Erythroblast (primary cell): Measurements from ENCODE around the gene GRM8.

Experiments used
- DNase-seq, 2 experiments: peaks; one replicate each; lab custom pipeline; 2025; lab: John Stamatoyannopoulos, UW
- GATA1 ChIP-seq: IDR thresholded peaks from 2 replicates; pipeline ENCODE4 v1.6.1; 2011; ENCODE audit warnings: low read depth, mild to moderate bottlenecking, control low read depth, low read length, moderate library complexity
- POLR2A ChIP-seq: IDR thresholded peaks from 2 replicates; pipeline ENCODE4 v1.6.1; 2011; ENCODE audit warnings: mild to moderate bottlenecking, low read length

The GRM8 gene

GRCh38 chr7:126657599-126658358 is 595.0 kb downstream of the GRM8 start:
- no peak for TF ChIP-seq POLR2A
- DNase-seq: no peak

DNA sequence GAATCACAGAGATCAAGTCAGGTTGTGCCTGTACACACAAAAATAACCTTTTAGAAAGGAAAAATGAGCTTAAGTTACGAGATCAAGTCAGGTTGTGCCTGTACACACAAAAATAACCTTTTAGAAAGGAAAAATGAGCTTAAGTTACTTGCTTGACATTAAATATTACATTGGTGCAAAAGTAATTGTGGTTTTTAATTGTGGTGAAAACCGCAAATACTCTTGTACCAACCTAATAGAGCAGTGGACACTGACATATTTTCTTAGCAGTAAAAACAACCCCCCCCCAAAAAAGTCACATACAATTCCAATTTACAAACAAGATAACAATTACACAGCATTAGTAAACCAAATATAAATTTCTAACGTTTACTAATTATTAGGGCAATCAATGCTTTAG is 595.6 kb downstream of the GRM8 start:
- DNase-seq: no peak
- TF ChIP-seq POLR2A: no peak
- no peak for TF ChIP-seq GATA1

DNA sequence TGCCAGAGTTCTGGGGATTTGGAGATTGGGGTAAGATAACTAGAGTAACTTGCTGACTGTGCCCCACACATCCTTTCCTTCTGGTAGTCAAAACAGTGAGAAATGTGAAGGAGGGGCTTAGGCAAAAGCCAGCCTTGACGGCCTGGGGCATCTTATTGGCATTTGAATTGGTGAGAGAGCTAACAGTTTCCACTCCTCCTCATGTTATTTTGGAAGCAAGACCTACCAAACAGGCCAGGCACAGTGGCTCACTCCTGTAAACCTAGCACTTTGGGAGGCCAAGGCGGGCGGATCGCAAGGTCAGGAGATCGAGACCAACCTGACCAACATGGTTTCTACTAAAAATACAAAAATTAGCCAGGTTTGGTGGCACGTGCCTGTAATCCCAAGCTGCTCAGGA is 596.6 kb downstream of the GRM8 start:
- TF ChIP-seq GATA1: no peak
- no peak for TF ChIP-seq POLR2A

GRCh38 chr7:126637538-126637937 is 615.2 kb downstream of the GRM8 start:
- TF ChIP-seq GATA1 (no peak), POLR2A (no peak)
- no peak for DNase-seq

More for the DNA sequence above, 596.6 kb downstream of the GRM8 start:
- no peak for DNase-seq

- DNase-seq: no peak
- no peak for TF ChIP-seq POLR2A
- no peak for TF ChIP-seq GATA1
Measured at GRCh38 chr7:126635545-126635944, 617.2 kb downstream of the GRM8 start.

DNA sequence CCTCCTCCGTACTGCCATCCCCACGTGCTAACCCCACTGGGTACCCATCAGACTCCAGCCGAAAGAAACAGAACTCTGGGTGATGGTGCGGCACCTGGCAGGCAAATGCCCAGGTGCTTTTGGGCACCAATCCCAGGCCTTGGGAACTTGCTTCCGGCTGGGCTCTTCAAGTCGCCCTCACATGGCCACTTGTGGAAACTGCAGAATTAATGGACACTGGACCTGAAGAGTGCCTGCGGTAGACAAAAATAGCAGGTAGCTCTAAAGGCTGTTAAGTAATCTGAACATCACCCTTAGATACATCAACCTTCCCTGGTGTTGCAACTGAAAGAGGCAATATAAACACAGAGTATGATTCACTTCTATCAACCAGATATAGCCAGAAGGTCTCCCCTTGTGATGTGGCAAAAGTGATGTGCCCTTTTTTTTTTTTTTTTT is 644.4 kb downstream of the GRM8 start:
- DNase-seq: peak in 1 of 2 experiments; percentile 11
- no peak for TF ChIP-seq POLR2A
- TF ChIP-seq GATA1: no peak

DNA sequence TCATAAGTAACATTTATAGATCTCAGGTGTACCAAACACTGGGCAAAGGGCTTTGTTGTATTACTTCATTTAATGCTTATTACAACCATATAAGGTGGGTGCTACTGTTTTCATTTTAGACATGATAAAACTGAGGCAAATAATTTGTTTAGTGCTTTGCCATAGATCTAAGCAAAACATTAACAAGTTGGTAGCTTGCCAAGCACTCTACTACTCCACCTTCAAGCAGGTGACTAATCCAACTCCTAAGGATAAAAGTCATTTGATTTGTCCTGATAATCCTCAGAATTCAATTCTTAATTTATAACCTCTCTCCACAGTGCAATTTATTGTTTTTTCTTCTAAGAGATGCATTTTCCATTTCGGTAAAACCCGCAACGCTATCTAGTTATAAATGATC is 646.4 kb downstream of the GRM8 start:
- no peak for DNase-seq
- TF ChIP-seq GATA1 (no peak), POLR2A (no peak)

GRCh38 chr7:126605553-126605952 is 647.2 kb downstream of the GRM8 start:
- TF ChIP-seq POLR2A (no peak), GATA1 (no peak)
- DNase-seq: no peak

- TF ChIP-seq POLR2A (no peak), GATA1 (no peak)
Measured at GRCh38 chr7:126605056-126605455, 647.7 kb downstream of the GRM8 start.

DNA sequence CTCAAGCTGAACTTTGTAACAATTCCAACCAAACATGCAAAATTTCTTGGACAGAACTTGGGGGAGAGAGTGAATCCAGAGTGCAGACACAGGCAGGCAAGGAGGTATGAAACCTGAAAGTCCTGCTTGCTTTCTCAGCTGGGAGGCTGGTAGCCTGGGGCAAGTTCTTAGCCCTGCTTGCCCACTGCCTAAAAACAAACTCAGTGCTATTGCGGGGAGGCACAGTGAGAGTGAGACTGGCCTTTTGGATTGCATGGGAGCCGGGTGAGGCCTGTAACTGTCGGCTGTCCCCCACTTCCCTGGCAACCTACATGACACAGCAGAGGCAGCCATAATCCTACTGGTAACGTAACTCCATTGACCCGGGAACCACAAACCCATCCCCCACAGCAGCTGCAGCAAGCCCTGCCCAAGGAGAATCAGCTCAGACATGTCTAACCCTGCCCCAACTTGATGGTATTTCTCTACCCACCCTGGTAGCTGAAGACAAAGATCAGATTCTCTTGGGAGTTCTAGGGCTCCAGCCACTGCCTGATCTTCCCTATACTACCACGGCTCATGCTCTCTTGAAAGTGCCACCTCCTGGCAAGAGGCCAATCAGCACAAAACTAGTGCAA is 663.6 kb downstream of the GRM8 start:
- no peak for DNase-seq
- TF ChIP-seq GATA1 (no peak), POLR2A (no peak)

More at GRCh38 chr7:126605056-126605455, 647.7 kb downstream of the GRM8 start:
- no peak for DNase-seq

GRCh38 chr7:126578338-126578737 is 674.4 kb downstream of the GRM8 start:
- TF ChIP-seq GATA1 (no peak), POLR2A (no peak)
- no peak for DNase-seq

GRCh38 chr7:126574276-126575250 is 678.2 kb downstream of the GRM8 start:
- DNase-seq: no peak

GRCh38 chr7:126570845-126571244 is 681.9 kb downstream of the GRM8 start:
- TF ChIP-seq GATA1 (no peak), POLR2A (no peak)
- DNase-seq: no peak

More at GRCh38 chr7:126574276-126575250, 678.2 kb downstream of the GRM8 start:
- TF ChIP-seq POLR2A (no peak), GATA1 (no peak)
